Muscle of leg (tissue), 11 donors: ENCODE data around the gene SUSD6. TPM values are rescaled to one million over a fixed set of nuclear protein-coding genes. Genes with fewer than 3 reads are reported as not detected.
A peak's percentile ranks its signal among the peaks of the same experiment; 100 is the strongest.
"Not testable (repeated sequence)": the region's sequence is repeated elsewhere in the genome, so short reads cannot be mapped to it uniquely, and the experiment has no call there.

ENCODE experiments used
- DNase-seq: peaks from one replicate; pipeline ENCODE4 v3.0.0; 2013
- H3K27ac ChIP-seq: one replicate; pipeline ENCODE4 v1.5.1; 2013; ENCODE audit warnings: mild to moderate bottlenecking, low read length, control low read depth
- H3K27me3 ChIP-seq: one replicate; pipeline ENCODE4 v1.6.1; 2013; ENCODE audit warnings: low read length; ENCODE audit not compliant: control insufficient read depth, insufficient read depth
- H3K36me3 ChIP-seq: one replicate; pipeline ENCODE4 v1.6.1; 2013; ENCODE audit warnings: low read length; ENCODE audit not compliant: control insufficient read depth, insufficient read depth
- H3K4me1 ChIP-seq: one replicate; pipeline ENCODE4 v1.6.1; 2013; ENCODE audit warnings: low read length; ENCODE audit not compliant: control insufficient read depth, insufficient read depth
- H3K4me3 ChIP-seq: one replicate; pipeline ENCODE4 v1.5.1; 2013; ENCODE audit warnings: low read length, control low read depth
- H3K9me3 ChIP-seq: replicated peaks from 2 replicates; pipeline ENCODE4 v1.6.1; 2013; ENCODE audit warnings: low read depth, low read length; ENCODE audit not compliant: control insufficient read depth
- WGBS: methylation state at CpG from one replicate; pipeline ENCODE4 v1.1.5; 2013; ENCODE audit warnings: missing lambda C conversion rate; ENCODE audit not compliant: insufficient coverage; 5-methylcytosine and 5-hydroxymethylcytosine counted together
- polyA plus RNA-seq, 8 donors: library from polyadenylated mRNA; unstranded; fragments of 120-200 nt; gene quantifications; one replicate each; pipeline versions ENCODE4 v1.2.1 to v1.2.3, GENCODE V29; 2013; ENCODE audit warnings: inconsistent platforms in 1 of 8, low replicate concordance in 1 of 8; ENCODE audit not compliant: insufficient read length in 8 of 8, insufficient read depth in 1 of 8
- total RNA-seq: library from RNA; stranded (reverse); fragments of 120-200 nt; gene quantifications from one replicate; pipeline ENCODE4 v1.2.4, GENCODE V29; 2013

Gene SUSD6
- total and polyA plus RNA-seq, 9 donors: 7.8 to 22.1 (median 16.7) TPM

GRCh38 chr14:69632164-69632563, 20.8 kb downstream of the SUSD6 start:
- WGBS: no CpG with 5 or more reads among the region's 4 CpGs
- Histone ChIP-seq H3K27ac (peak overlapping the region; percentile 26), H3K36me3 (no peaks in the 10 kb centered on the region), H3K9me3 (no peaks in the 10 kb centered on the region), H3K4me3 (no peak overlapping the region), H3K4me1 (peaks cover 52% of the 10 kb centered on the region), H3K27me3 (no peaks in the 10 kb centered on the region)
- DNase-seq: peak; percentile 72

- Histone ChIP-seq H3K4me3 (no peak overlapping the region), H3K27ac (peak overlapping the region; percentile 26), H3K4me1 (peaks cover 57% of the 10 kb centered on the region), H3K36me3 (no peaks in the 10 kb centered on the region), H3K27me3 (no peaks in the 10 kb centered on the region), H3K9me3 (no peaks in the 10 kb centered on the region)
- WGBS: 54% methylated on average over 2 of the region's 6 CpGs
- DNase-seq: no peak
Measured at GRCh38 chr14:69632593-69633151, 21.3 kb downstream of the SUSD6 start.

- H3K9me3 ChIP-seq: no peaks in the 10 kb centered on the region
- no peak for DNase-seq
- peaks cover 62% of the 10 kb centered on the region for H3K4me1 ChIP-seq
- WGBS: 78% methylated on average over 2 of the region's 4 CpGs
- no peaks in the 10 kb centered on the region for H3K36me3 ChIP-seq
- H3K27me3 ChIP-seq: no peaks in the 10 kb centered on the region
- H3K4me3 ChIP-seq: no peak overlapping the region
- no peak overlapping the region for H3K27ac ChIP-seq
Measured at GRCh38 chr14:69633238-69633637, 21.8 kb downstream of the SUSD6 start.

- H3K27ac ChIP-seq: peak overlapping the region; percentile 80
- no peak overlapping the region for H3K4me3 ChIP-seq
- 29% methylated on average over 1 of the region's 4 CpGs for WGBS
- peak; percentile 54 for DNase-seq
- peaks cover 4% of the 10 kb centered on the region for H3K9me3 ChIP-seq
- H3K27me3 ChIP-seq: no peaks in the 10 kb centered on the region
- no peaks in the 10 kb centered on the region for H3K36me3 ChIP-seq
- peaks cover 49% of the 10 kb centered on the region for H3K4me1 ChIP-seq
Measured at GRCh38 chr14:69635981-69636639, 24.7 kb downstream of the SUSD6 start.

GRCh38 chr14:69636718-69637480, 25.5 kb downstream of the SUSD6 start:
- WGBS: 87% methylated on average over 4 of the region's 7 CpGs
- no peaks in the 10 kb centered on the region for H3K36me3 ChIP-seq
- H3K9me3 ChIP-seq: peaks cover 4% of the 10 kb centered on the region
- no peak for DNase-seq
- H3K27ac ChIP-seq: peak overlapping the region; percentile 58
- no peak overlapping the region for H3K4me3 ChIP-seq
- H3K4me1 ChIP-seq: peaks cover 45% of the 10 kb centered on the region
- no peaks in the 10 kb centered on the region for H3K27me3 ChIP-seq

- H3K9me3 ChIP-seq: peaks cover 4% of the 10 kb centered on the region
- H3K27ac ChIP-seq: no peak overlapping the region
- peaks cover 40% of the 10 kb centered on the region for H3K4me1 ChIP-seq
- no peak overlapping the region for H3K4me3 ChIP-seq
- DNase-seq: no peak
- H3K36me3 ChIP-seq: no peaks in the 10 kb centered on the region
- 20% methylated on average over 1 of the region's 3 CpGs for WGBS
- no peaks in the 10 kb centered on the region for H3K27me3 ChIP-seq
Measured at GRCh38 chr14:69637503-69638031, 26.2 kb downstream of the SUSD6 start.

GRCh38 chr14:69640931-69641330, 29.5 kb downstream of the SUSD6 start:
- WGBS: no CpG with 5 or more reads among the region's 1 CpG
- H3K27ac ChIP-seq: no peak overlapping the region
- no peak overlapping the region for H3K4me3 ChIP-seq
- H3K4me1 ChIP-seq: peaks cover 27% of the 10 kb centered on the region
- peaks cover 4% of the 10 kb centered on the region for H3K9me3 ChIP-seq
- DNase-seq: no peak
- H3K27me3 ChIP-seq: no peaks in the 10 kb centered on the region
- H3K36me3 ChIP-seq: peaks cover 2% of the 10 kb centered on the region

- not testable (repeated sequence) for H3K9me3 ChIP-seq, DNase-seq, H3K27ac ChIP-seq, H3K27me3 ChIP-seq, H3K4me3 ChIP-seq, H3K36me3 ChIP-seq
- peaks cover 13% of the 10 kb centered on the region for H3K4me1 ChIP-seq
- 100% methylated on average over 5 of the region's 7 CpGs for WGBS
Measured at GRCh38 chr14:69642212-69642793, 30.9 kb downstream of the SUSD6 start.

GRCh38 chr14:69643430-69644200, 32.2 kb downstream of the SUSD6 start:
- WGBS: no CpG with 5 or more reads among the region's 5 CpGs
- H3K36me3 ChIP-seq: peaks cover 2% of the 10 kb centered on the region
- no peaks in the 10 kb centered on the region for H3K27me3 ChIP-seq
- no peak overlapping the region for H3K4me3 ChIP-seq
- H3K27ac ChIP-seq: no peak overlapping the region
- peak; percentile 69 for DNase-seq
- H3K4me1 ChIP-seq: peaks cover 6% of the 10 kb centered on the region
- H3K9me3 ChIP-seq: peaks cover 4% of the 10 kb centered on the region
